C4-2B (cell line): ENCODE data around the gene IKZF4.
"Not testable (repeated sequence)": the region's sequence is repeated elsewhere in the genome, so short reads cannot be mapped to it uniquely, and the experiment has no call there.

Source experiments
- H3K27ac ChIP-seq: fragments of 450-650 bp; 2 replicates; pipeline ENCODE4 v1.5.1; 2017
- CTCF ChIP-seq: fragments of 450-650 bp; conservative IDR thresholded peaks from 2 replicates; pipeline ENCODE4 v1.5.1; 2017; ENCODE audit warnings: mild to moderate bottlenecking
- ZFX ChIP-seq: fragments of 450-650 bp; IDR thresholded peaks from 2 replicates; pipeline ENCODE4 v1.6.1; 2017

IKZF4 gene

GRCh38 chr12:56001487-56002100, 19.2 kb upstream of the IKZF4 start:
- no peak overlapping the region for H3K27ac ChIP-seq
- TF ChIP-seq ZFX (no peak), CTCF (no peak)

GRCh38 chr12:56003376-56003775, 17.5 kb upstream of the IKZF4 start:
- not testable (repeated sequence) for H3K27ac ChIP-seq

DNA sequence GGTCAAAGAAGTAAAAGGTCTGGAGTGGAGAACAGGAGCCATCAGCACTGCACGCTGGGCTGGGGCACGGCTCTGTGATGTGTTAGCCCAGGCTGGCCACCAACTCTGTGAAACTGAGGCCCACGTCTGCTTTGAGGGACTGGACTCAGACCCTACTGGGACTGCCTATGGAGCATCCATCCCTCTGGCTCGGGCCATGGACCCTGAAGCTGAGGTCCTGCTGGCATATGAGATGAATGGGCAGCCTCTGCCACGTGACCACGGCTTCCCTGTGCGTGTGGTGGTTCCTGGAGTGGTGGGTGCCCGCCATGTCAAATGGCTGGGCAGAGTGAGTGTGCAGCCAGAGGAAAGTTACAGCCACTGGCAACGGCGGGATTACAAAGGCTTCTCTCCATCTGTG, 16.6 kb upstream of the IKZF4 start:
- no peak overlapping the region for H3K27ac ChIP-seq
- no peak for TF ChIP-seq ZFX
- TF ChIP-seq CTCF, result no peak

- peak overlapping the region; percentile 71 for H3K27ac ChIP-seq
- no peak for TF ChIP-seq CTCF
- no peak for TF ChIP-seq ZFX
Measured at GRCh38 chr12:56007564-56008559, 13.0 kb upstream of the IKZF4 start.

DNA sequence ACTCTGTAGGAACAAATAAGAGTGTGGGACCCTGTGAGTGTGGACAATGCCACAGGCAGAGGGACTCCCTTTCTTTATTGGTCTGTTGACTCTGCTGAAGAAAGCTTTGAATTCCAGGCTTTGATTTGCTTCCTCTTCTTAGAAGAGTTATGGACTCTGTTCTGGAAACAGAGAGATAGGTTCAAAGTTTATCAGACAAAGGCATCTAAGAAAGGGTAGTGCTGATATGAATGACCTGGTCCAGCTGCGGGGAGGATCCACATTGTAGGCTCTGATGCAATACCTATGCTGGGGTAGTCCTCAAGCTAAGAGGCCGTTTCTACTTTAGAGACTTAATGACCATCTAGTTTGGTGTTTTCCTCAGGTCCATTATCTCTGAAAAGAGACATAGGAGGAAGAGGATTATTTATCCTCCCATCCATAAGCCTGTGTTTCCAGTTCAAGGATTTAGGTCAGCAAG, 10.7 kb upstream of the IKZF4 start:
- no peak overlapping the region for H3K27ac ChIP-seq

DNA sequence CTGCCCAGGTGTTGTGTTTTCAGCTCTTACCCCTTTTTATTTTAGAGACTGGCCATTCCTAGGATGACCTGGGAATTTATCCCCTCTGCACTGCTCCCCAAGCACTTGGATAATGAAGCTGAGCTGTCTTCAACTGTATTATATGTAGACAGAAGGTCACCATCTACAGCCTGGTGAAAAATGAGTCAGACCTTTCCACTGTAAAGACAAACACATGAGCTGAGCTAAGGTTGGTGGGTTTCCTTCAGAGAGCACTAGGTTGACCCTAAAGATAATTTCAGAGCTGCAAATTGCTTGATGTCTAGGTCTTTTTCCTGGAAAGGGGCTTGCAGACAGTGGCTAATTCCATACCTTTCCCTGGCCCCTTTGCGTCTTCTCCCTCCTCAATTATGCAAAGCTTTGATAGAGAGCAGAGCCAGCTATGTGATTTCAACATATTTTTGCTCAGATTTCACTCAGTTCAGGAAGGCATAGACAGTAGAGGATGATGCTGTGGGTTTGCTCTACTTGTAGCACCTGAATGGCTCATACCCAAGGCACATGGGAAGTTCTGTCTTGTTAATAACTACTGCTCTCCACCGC, 9.2 kb upstream of the IKZF4 start:
- no peak for TF ChIP-seq ZFX
- H3K27ac ChIP-seq, result no peak overlapping the region

More for the DNA sequence above, 10.7 kb upstream of the IKZF4 start:
- TF ChIP-seq ZFX (no peak), CTCF (no peak)

- H3K27ac ChIP-seq, result peak overlapping the region; percentile 13; the same call in 1 of the 2 replicates
- no peak for TF ChIP-seq ZFX
- no peak for TF ChIP-seq CTCF
Measured at GRCh38 chr12:56013482-56013881, 7.4 kb upstream of the IKZF4 start.

GRCh38 chr12:56014205-56014604, 6.6 kb upstream of the IKZF4 start:
- TF ChIP-seq ZFX (no peak), CTCF (no peak)
- H3K27ac ChIP-seq, result peak overlapping the region; percentile 13; the same call in 1 of the 2 replicates
